HL-60/S4 treated with phorbol 12-myristate 13-acetate at 8.2 ng/mL for 4 days and 3 days (cell line): ENCODE results near the gene FAM204A.

ENCODE experiments used
- in situ Hi-C: fragments of 300-500 bp; cut with MboI; formaldehyde crosslinking; loops from 2 replicates; pipeline ENCODE4 v1.15.0; 2022; ENCODE audit warnings: low sequenced_read_pairs

The FAM204A gene

DNA sequence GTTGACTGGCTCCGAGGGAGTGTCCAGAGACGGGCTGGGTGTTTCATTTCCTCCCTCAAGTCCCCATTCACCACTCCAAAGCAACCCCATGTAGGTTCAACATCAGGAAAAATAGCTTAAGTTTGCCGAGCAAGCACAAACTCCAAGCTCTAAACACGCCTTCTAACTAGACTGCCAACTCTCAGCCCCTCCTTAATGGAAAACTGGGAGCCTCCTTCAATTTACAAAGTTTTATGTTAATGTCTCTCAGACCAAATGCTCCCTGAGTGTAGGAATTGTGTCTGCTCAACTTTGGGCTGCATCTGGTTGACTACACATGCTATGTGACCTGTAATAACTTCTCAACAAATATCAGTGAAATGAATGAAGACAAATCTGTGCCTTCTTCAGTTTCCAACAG lies 87.5 kb downstream of the FAM204A start:
- in situ Hi-C loops = no loop called here

DNA sequence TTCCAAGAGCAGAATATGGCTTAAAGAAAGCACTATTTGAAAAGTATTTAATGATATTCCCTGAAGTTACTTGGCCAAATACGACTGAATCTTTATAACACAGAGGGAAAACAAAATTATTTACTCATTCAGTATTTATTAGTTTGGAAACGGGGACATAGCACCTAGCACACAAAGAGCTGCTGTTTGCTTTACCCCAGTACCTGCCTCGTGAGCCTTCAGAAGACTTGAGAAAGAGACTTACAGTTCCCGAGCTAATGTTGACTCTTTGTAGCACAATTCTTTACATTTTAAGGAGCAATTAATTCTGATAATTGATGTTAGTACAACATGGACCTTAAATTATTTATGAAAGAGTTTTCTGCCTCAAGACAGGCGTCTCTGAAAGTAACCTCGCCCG lies 88.7 kb downstream of the FAM204A start:
- in situ Hi-C loops = no loop called here

DNA sequence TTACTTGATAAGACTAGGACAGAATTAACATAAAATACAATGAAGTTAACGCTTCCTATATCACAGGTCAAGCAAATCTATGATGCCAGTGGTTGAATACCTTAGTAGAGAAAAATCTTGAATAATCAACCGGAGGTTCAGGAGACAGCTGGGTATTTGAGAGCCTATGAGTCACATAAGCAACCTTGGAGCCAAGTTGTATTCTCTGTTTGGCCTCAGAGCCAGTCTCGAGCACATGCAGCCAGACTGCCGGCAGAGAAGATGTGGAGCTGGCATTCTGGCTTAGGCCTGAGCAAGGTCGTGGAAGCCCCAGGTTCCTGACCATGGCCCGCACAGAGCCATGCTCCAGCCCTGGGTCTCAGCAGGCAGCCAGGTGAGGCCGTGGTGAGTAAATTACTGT lies 90.3 kb downstream of the FAM204A start:
- in situ Hi-C loops = no loop called here

DNA sequence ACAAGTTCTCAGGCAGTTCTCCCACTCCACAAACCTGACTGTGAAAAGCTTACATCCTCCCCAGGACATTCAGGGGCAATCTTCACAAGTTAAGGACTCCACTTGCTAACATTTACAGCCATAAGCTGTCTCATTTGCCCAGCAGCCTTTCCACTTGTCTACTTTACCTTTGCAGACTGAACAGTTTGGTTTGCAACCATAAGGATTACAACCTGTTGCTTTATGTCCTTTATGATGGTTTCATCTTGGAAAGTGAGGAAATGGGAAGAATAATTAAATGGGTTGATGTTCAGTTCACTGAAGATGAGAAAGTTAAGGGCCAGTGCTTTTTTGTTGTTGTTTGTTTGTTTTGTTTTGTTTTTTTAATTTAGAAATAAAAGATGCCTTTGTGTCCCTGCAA lies 92.4 kb downstream of the FAM204A start:
- in situ Hi-C loops = loop anchor here (10.0 to 25.0 kb wide), 2 partner anchors 755 to 1037 kb away; no protein-coding TSS in a partner anchor
